Mesodermal cell (in vitro differentiated cells): ENCODE results near the gene LRRC26.

Experiments
- H3K27ac ChIP-seq: 2 replicates; pipeline ENCODE4 v1.7.0; 2013; ENCODE audit warnings: mild to moderate bottlenecking, low read depth, low read length, moderate library complexity; ENCODE audit not compliant: severe bottlenecking
- H3K36me3 ChIP-seq: 2 replicates; pipeline ENCODE4 v1.7.1; 2013; ENCODE audit warnings: mild to moderate bottlenecking, low read length, moderate library complexity; ENCODE audit not compliant: control insufficient read depth, insufficient read depth
- H3K4me1 ChIP-seq: one replicate; pipeline ENCODE4 v1.7.1; 2013; ENCODE audit warnings: mild to moderate bottlenecking, low read length; ENCODE audit not compliant: insufficient read depth, control insufficient read depth, poor library complexity, severe bottlenecking
- H3K4me3 ChIP-seq: 2 replicates; pipeline ENCODE4 v1.7.0; 2013; ENCODE audit warnings: low read length, control low read depth, mild to moderate bottlenecking; ENCODE audit not compliant: insufficient read depth, poor library complexity, severe bottlenecking; ENCODE audit errors: extremely low read depth
- H3K9me3 ChIP-seq: 2 replicates; pipeline ENCODE4 v1.7.1; 2013; ENCODE audit warnings: mild to moderate bottlenecking, low read length, moderate library complexity; ENCODE audit not compliant: control insufficient read depth
- WGBS, 2 experiments: methylation state at CpG; one replicate each; pipeline ENCODE4 v1.1.5; 2013; ENCODE audit warnings: missing lambda C conversion rate in 2 of 2; ENCODE audit not compliant: insufficient coverage in 2 of 2; 5-methylcytosine and 5-hydroxymethylcytosine counted together

The LRRC26 gene

DNA sequence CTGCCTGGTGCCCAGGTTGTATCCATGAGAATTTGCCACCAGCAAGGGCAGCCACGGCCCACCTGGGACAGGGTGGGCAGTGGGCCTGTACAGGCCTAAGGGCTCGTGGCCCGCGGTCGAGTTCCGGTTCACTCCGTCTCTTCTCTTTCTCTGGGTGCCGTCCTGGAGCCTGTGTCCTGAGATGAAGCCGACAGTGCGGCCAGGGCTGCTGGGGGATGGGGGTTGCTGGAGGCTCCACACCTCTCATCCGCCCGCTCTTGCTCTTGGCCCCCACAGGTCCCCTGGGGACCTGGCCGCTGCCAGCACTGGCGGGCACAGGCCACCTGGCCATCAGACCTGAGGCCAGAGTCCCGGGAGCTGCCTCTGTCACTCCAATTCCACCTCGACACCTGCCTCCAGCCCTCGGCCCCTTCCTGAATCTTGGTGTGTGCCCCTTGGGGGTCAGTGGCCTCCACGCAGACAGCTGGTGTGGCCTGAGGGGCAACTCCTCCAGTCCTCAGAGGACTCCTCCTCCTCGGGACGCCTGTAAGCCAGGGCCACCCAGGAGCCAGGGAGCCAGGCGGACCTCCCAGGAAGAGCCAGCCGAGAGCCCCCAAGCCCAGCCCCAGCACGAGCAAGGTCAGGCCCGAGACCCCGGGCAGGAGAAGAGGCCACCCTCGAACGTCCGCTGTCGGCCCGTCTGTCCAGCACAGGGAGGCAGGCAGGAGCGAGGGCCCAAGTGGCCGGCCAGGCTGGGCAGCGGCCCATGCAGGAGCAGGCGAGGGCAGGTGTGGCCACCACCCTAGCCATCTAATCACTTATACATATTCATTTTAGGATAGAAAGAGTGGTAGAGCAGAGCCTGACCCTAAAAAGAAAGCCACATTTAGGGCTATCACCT is 5.2 kb downstream of the LRRC26 start:
- Histone ChIP-seq H3K9me3 (no peaks in the 10 kb centered on the region), H3K4me1 (no peaks in the 10 kb centered on the region), H3K36me3 (no peaks in the 10 kb centered on the region), H3K4me3 (no peak overlapping the region), H3K27ac (no peak overlapping the region)
- 73 to 82% methylated on average over 18 to 27 of the region's 34 CpGs for WGBS, 2 experiments

DNA sequence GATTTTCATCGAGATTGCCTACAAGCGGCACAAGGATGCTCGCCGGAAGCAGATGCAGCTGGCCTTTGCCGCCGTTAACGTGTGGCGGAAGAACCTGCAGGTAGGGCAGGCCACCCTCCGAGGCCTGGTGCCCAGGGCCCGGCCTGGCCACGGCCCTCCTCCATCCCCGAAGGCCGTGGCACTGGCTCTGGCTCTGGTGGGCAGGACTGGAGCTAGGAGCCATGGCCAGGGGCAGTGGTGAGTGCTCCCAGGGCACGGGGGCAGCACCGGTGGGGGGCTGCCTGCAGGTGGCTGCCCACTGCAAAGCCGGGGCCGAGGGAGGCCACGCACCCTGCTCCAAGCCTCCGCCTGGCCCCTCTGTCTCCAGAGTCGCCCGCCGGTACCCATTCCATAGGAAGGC is 6.0 kb downstream of the LRRC26 start:
- H3K4me3 ChIP-seq: no peak overlapping the region
- 89 to 91% methylated on average over 22 of the region's 22 CpGs for WGBS, 2 experiments
- H3K4me1 ChIP-seq: no peaks in the 10 kb centered on the region
- H3K36me3 ChIP-seq: no peaks in the 10 kb centered on the region
- H3K9me3 ChIP-seq: no peaks in the 10 kb centered on the region
- H3K27ac ChIP-seq: no peak overlapping the region

DNA sequence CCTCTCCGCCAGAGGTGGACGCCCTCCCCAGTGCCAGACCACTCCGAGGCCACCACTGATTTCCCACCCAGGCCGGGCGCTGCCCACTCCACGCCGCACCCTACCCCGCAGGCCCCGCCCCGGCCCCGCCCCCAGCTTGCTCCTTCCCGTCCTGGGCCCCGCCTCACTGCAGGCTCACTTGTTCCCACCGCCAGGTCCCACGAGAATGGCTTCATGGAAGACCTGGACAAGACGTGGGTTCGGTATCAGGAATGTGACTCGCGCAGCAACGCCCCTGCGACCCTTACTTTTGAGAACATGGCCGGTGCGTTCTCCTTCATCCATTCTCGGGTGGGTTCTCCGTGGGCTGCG is 6.5 kb downstream of the LRRC26 start:
- Histone ChIP-seq H3K9me3 (no peaks in the 10 kb centered on the region), H3K4me3 (peak overlapping the region; percentile 24), H3K4me1 (no peaks in the 10 kb centered on the region), H3K36me3 (no peaks in the 10 kb centered on the region), H3K27ac (no peak overlapping the region)
- WGBS, 2 experiments: 39 to 54% methylated on average over 16 to 22 of the region's 26 CpGs

DNA sequence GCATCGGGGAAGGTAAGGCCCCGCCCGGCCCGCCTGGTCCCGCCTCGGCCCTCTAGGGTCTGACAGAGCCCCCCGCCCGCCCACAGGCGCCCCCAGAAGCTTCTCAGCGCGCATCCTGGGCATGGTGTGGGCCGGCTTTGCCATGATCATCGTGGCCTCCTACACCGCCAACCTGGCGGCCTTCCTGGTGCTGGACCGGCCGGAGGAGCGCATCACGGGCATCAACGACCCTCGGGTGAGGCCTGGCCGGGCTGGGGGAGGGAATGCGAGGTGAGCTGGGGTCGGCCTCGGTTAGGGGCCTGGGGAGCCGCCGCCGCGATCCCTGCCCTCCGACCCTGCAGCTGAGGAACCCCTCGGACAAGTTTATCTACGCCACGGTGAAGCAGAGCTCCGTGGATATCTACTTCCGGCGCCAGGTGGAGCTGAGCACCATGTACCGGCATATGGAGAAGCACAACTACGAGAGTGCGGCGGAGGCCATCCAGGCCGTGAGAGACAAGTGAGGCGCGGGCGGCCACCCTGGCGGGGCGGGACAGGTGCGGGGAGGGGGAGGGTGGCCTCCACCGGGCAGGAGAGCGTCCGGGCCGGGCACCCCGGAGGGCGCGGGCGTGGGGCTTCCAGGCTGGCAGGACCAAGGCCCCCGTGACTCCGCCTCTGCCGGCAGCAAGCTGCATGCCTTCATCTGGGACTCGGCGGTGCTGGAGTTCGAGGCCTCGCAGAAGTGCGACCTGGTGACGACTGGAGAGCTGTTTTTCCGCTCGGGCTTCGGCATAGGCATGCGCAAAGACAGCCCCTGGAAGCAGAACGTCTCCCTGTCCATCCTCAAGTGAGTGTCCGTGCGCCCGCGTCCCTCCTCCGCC is 7.1 kb downstream of the LRRC26 start:
- H3K36me3 ChIP-seq: no peaks in the 10 kb centered on the region
- H3K4me1 ChIP-seq: no peaks in the 10 kb centered on the region
- 13 to 17% methylated on average over 62 to 64 of the region's 74 CpGs for WGBS, 2 experiments
- no peak overlapping the region for H3K27ac ChIP-seq
- H3K4me3 ChIP-seq: peak overlapping the region; percentile 24
- H3K9me3 ChIP-seq: no peaks in the 10 kb centered on the region

DNA sequence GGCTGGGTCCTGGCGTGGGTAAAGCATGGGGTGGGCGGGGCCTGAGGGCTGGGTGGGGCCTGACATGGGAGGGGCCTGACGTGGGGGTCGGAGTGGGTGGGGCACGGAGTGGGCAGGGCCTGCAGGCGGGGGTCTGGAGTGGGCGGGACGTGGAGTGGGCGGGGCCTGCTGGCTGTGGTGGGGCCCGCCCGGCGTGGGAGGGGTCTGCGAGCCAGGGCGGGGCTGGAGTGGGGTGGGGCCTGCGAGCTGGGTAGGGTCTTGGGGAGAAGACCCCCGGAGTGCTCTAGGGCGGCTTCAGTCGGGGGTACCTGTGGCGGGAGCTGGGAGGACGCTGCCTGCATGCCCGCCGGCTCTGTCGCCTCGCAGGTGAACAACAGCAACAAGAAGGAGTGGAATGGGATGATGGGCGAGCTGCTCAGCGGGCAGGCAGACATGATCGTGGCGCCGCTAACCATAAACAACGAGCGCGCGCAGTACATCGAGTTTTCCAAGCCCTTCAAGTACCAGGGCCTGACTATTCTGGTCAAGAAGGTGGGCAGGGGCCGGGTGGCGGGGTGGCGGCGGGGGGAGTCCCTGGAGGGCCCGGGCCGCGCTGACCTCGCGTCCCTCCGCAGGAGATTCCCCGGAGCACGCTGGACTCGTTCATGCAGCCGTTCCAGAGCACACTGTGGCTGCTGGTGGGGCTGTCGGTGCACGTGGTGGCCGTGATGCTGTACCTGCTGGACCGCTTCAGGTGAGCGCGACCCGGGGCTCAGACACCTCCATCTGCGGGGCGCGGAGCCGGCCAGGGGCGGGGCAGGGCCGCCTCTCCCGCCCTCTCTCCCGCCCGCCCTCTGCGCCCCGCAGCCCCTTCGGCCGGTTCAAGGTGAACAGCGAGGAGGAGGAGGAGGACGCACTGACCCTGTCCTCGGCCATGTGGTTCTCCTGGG is 8.0 kb downstream of the LRRC26 start:
- Histone ChIP-seq H3K4me1 (no peaks in the 10 kb centered on the region), H3K36me3 (no peaks in the 10 kb centered on the region), H3K27ac (no peak overlapping the region), H3K4me3 (no peak overlapping the region), H3K9me3 (no peaks in the 10 kb centered on the region)
- WGBS, 2 experiments: 24% methylated on average over 38 to 55 of the region's 71 CpGs

DNA sequence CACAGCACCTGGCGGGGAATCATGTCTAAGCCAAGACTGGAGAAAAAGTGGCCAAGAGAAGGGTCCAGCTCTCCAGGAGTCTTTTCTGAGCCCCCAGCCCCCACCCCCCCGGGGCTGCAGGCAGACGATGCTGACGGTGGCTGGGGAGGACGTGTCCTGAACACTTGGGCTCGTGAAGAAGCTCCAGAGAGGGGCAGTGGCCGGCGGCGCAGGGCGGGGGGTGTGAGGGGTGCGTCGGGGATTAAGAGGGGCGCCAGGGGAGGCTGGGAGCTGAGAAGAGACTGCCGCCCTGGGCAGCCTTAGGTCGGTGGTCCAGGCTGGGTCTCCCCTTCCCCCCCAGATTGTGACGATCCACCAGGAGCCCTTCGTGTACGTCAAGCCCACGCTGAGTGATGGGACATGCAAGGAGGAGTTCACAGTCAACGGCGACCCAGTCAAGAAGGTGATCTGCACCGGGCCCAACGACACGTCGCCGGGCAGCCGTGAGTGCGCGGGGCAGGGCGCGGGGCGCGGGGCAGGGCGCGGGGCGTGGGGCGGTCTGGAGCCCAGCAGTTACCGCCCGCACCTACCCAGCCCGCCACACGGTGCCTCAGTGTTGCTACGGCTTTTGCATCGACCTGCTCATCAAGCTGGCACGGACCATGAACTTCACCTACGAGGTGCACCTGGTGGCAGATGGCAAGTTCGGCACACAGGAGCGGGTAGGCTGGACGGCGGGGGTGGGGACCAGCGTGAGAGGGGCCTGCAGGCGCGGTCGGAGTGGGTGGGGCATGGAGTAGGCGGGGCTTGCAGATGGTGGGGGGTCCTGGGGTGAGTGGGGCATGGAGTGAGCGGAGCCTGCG is 8.9 kb downstream of the LRRC26 start:
- WGBS, 2 experiments: 58 to 61% methylated on average over 39 to 52 of the region's 56 CpGs
- H3K36me3 ChIP-seq: no peaks in the 10 kb centered on the region
- H3K27ac ChIP-seq: no peak overlapping the region
- H3K4me3 ChIP-seq: no peak overlapping the region
- no peaks in the 10 kb centered on the region for H3K9me3 ChIP-seq
- H3K4me1 ChIP-seq: no peaks in the 10 kb centered on the region

DNA sequence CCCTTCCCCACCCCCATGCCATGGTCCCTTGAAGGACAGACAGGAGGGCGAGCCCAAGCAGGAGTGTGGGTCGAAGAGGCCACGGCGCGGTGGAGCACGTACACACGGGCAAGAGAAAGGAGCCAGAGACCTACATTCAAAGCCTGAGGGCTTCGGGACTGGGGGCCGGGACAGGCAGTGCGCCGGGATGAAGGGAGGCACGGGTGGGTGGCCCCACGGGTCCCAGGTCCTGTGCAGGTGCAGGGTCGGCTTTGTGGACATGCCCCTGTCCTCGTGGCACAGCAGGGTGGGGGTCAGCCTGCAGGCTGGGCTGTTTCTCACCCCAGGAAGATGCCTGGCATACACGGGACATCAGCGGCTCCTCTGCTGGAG is 9.8 kb downstream of the LRRC26 start:
- no peaks in the 10 kb centered on the region for H3K9me3 ChIP-seq
- H3K4me3 ChIP-seq: no peak overlapping the region
- H3K36me3 ChIP-seq: no peaks in the 10 kb centered on the region
- H3K4me1 ChIP-seq: no peaks in the 10 kb centered on the region
- WGBS, 2 experiments: 69 to 72% methylated on average over 14 to 15 of the region's 17 CpGs
- no peak overlapping the region for H3K27ac ChIP-seq

DNA sequence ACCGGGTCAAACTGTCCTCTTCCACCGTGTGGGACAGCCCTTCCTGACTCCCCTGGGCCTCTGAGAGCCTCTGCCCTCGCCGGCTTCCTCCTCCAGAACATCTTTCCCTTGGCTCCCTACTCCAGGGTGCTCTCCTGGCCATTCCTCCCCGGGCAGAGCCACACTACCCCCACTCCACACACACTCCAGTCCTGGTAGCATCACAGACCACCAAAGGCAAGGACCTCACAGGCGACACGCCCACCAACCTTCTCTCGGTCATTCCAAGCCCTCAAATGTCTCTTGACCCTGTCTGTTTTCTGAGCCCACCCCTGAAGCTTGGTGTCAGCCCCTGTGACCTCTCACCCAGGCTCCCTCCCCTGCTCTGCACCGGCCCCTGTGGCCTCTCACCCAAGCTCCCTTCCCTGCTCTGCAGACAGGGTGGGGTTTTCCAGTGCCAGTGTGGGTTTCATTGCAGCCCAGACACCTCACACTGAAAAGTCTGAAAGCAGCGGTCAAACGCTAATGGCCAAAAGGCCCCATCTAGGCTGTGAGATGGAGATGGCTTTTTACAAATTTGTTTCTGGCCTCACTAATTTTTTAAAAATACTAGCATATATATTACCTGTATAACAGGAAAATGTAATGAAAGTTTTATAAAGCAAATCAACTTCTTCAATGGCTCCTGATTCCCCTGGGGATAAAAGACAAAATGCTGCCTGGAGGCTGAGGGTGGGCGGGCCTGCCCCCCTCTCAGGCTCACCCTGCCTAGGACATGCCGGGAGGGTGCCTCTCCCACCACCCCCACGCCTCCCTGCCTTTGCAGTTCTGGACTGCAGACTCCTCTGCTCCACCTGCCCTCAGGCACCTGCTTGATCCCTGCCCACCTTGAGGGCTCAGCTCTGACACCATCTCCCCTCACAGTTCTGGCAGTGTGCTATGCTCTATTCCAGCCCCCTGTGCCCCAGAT is 10.5 kb downstream of the LRRC26 start:
- Histone ChIP-seq H3K27ac (no peak overlapping the region), H3K4me1 (no peaks in the 10 kb centered on the region), H3K9me3 (no peaks in the 10 kb centered on the region), H3K36me3 (no peaks in the 10 kb centered on the region), H3K4me3 (no peak overlapping the region)
- WGBS, 2 experiments: 38 to 46% methylated on average over 9 to 11 of the region's 14 CpGs

DNA sequence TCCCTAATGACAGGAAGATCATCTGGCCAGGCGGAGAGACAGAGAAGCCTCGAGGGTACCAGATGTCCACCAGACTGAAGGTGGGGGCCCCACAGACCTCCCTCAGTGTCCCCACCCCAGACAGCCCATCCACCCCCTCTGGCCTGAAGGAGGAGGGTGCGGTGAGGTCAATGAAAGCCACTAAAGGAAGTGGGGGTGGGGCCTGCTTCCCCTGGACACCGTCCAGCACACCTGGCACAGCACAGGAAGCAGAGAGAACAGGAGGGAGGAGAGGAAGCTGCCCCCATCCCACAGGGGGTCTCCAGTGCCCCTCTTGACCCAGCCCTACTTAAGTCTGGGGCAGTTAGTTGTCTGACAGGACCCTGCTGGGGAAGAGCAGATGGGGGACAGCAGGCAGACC is 11.2 kb downstream of the LRRC26 start:
- Histone ChIP-seq H3K4me1 (no peaks in the 10 kb centered on the region), H3K36me3 (no peaks in the 10 kb centered on the region), H3K27ac (no peak overlapping the region), H3K4me3 (no peak overlapping the region), H3K9me3 (no peaks in the 10 kb centered on the region)
- WGBS, 2 experiments: 40 to 60% methylated on average over 1 of the region's 4 CpGs
